GM23338 (cell line): Measurements from ENCODE around the gene FTMT. TPM values are rescaled to one million over a fixed set of nuclear protein-coding genes. Genes with fewer than 3 reads are reported as not detected.
A peak's percentile ranks its signal among the peaks of the same experiment; 100 is the strongest.

Source experiments
- ATAC-seq: fragments of 200-7000 bp; cut with Tn5 transposase; 3 replicates; pipeline ENCODE4 v1.9.1; 2020
- DNase-seq: peaks from one replicate; pipeline ENCODE4 v3.0.0-alpha.2; 2015; ENCODE audit warnings: low spot score
- H2AFZ ChIP-seq: fragments of 200-600 bp; sonication (generic); 2 replicates; pipeline ENCODE4 v1.8.0; 2016; ENCODE audit warnings: antibody characterized with exemption, mild to moderate bottlenecking, moderate library complexity
- H3F3A ChIP-seq: fragments of 200-600 bp; sonication (generic); replicated peaks from 2 replicates; pipeline ENCODE4 v1.8.0; 2017; ENCODE audit warnings: antibody characterized with exemption, mixed run types, low read depth
- H3K27ac ChIP-seq: fragments of 200-600 bp; sonication (generic); 2 replicates; pipeline ENCODE4 v1.6.1; 2016; ENCODE audit warnings: low read depth
- H3K27me3 ChIP-seq: fragments of 200-600 bp; sonication (generic); 2 replicates; pipeline ENCODE4 v1.8.0; 2016; ENCODE audit warnings: mild to moderate bottlenecking, mixed run types, moderate library complexity; ENCODE audit not compliant: insufficient read depth
- H3K36me3 ChIP-seq: fragments of 200-600 bp; sonication (generic); 2 replicates; pipeline ENCODE4 v1.8.0; 2016; ENCODE audit warnings: mild to moderate bottlenecking; ENCODE audit not compliant: insufficient read depth
- H3K4me1 ChIP-seq: fragments of 200-600 bp; sonication (generic); 2 replicates; pipeline ENCODE4 v1.8.0; 2016; ENCODE audit warnings: mild to moderate bottlenecking, moderate library complexity; ENCODE audit not compliant: insufficient read depth
- H3K4me2 ChIP-seq: fragments of 200-600 bp; sonication (generic); 2 replicates; pipeline ENCODE4 v1.7.1; 2017; ENCODE audit warnings: mixed run types
- H3K4me3 ChIP-seq: fragments of 200-600 bp; sonication (generic); 2 replicates; pipeline ENCODE4 v1.6.1; 2016; ENCODE audit warnings: mixed run types
- H3K79me2 ChIP-seq: fragments of 200-600 bp; sonication (generic); replicated peaks from 2 replicates; pipeline ENCODE4 v1.8.0; 2017; ENCODE audit warnings: mild to moderate bottlenecking; ENCODE audit not compliant: insufficient read depth
- H3K9me2 ChIP-seq: fragments of 200-600 bp; sonication (generic); 2 replicates; pipeline ENCODE4 v1.8.0; 2017; ENCODE audit not compliant: insufficient read depth
- H4K20me1 ChIP-seq: fragments of 200-600 bp; sonication (generic); replicated peaks from 2 replicates; pipeline ENCODE4 v1.8.0; 2017; ENCODE audit warnings: mild to moderate bottlenecking; ENCODE audit not compliant: insufficient read depth
- H3K27ac Mint-ChIP-seq: 2 replicates; pipeline ENCODE4 v1.8.0; 2020; ENCODE audit warnings: inconsistent platforms, mild to moderate bottlenecking, moderate library complexity, mixed read lengths
- H3K27me3 Mint-ChIP-seq: 3 replicates; pipeline ENCODE4 v1.8.0; 2022; ENCODE audit warnings: low read depth, mild to moderate bottlenecking, moderate library complexity, mixed read lengths, inconsistent platforms; ENCODE audit not compliant: insufficient read depth, poor library complexity
- H3K36me3 Mint-ChIP-seq: 3 replicates; pipeline ENCODE4 v1.8.0; 2021; ENCODE audit warnings: low read depth, mild to moderate bottlenecking, inconsistent platforms, moderate library complexity, mixed read lengths
- H3K4me1 Mint-ChIP-seq: 3 replicates; pipeline ENCODE4 v1.8.0; 2020; ENCODE audit warnings: mild to moderate bottlenecking, inconsistent platforms, mixed read lengths
- H3K4me3 Mint-ChIP-seq: 3 replicates; pipeline ENCODE4 v1.8.0; 2021; ENCODE audit warnings: moderate library complexity, mild to moderate bottlenecking, inconsistent platforms, mixed read lengths
- H3K9me3 Mint-ChIP-seq: 3 replicates; pipeline ENCODE4 v1.8.0; 2020; ENCODE audit warnings: moderate library complexity, mild to moderate bottlenecking, inconsistent platforms, mixed read lengths
- CREB1 ChIP-seq: fragments of 250-450 bp; sonication (Bioruptor Pico); IDR thresholded peaks from 2 replicates; pipeline ENCODE4 v1.5.0; 2020; ENCODE audit warnings: low read depth, mild to moderate bottlenecking, moderate library complexity
- ETS1 ChIP-seq: IDR thresholded peaks from 2 replicates; pipeline ENCODE4 v1.6.1; 2016; ENCODE audit warnings: antibody characterized with exemption
- EZH2 ChIP-seq: fragments of 200-600 bp; sonication (generic); IDR thresholded peaks from one replicate; pipeline ENCODE4 v1.8.0; 2017; ENCODE audit warnings: antibody characterized with exemption, mild to moderate bottlenecking, low read depth; ENCODE audit not compliant: unreplicated experiment
- EZH2phosphoT487 ChIP-seq: fragments of 200-600 bp; sonication (generic); IDR thresholded peaks from one replicate; pipeline ENCODE4 v1.8.1; 2018; ENCODE audit warnings: antibody characterized with exemption; ENCODE audit not compliant: unreplicated experiment
- NANOG ChIP-seq: IDR thresholded peaks from 2 replicates; pipeline ENCODE4 v1.6.1; 2016; ENCODE audit warnings: antibody characterized with exemption, borderline replicate concordance
- STAT1 ChIP-seq: IDR thresholded peaks from one replicate; pipeline ENCODE4 v1.6.1; 2016; ENCODE audit warnings: antibody characterized with exemption; ENCODE audit not compliant: unreplicated experiment
- ZNF114 ChIP-seq: fragments of 250-450 bp; sonication (Bioruptor Pico); IDR thresholded peaks from 2 replicates; pipeline ENCODE4 v1.5.0; 2020; ENCODE audit warnings: mild to moderate bottlenecking, moderate library complexity
- ZNF331 ChIP-seq: fragments of 250-450 bp; sonication (Bioruptor Pico); IDR thresholded peaks from 2 replicates; pipeline ENCODE4 v1.5.0; 2020; ENCODE audit warnings: low read depth, mild to moderate bottlenecking, moderate library complexity
- ZNF462 ChIP-seq: fragments of 250-450 bp; sonication (Bioruptor Pico); IDR thresholded peaks from 2 replicates; pipeline ENCODE4 v1.5.0; 2020; ENCODE audit warnings: mild to moderate bottlenecking, moderate library complexity
- polyA plus RNA-seq: library from polyadenylated mRNA; unstranded; fragments of >200 nt; fragmentation: Nextera tagmentation; extraction: Ambion mirVana; gene quantifications from 2 replicates; pipeline ENCODE4 v1.2.1, GENCODE V29; 2016
- total RNA-seq: library from RNA; depleted of rRNA; stranded (reverse); fragments of >200 nt; shearing (Covaris generic); gene quantifications from 2 replicates; pipeline ENCODE4 v1.2.3, GENCODE V29; 2014
- TF ChIP-seq, protein P1 (sequence below), 2 experiments: fragments of 200-600 bp in 1 of 2; sonication (generic) in 1 of 2; conservative IDR thresholded peaks; 2 replicates each; pipeline versions ENCODE4 v1.5.1 to v1.6.1; 2016 to 2017; ENCODE audit warnings: antibody characterized with exemption in 2 of 2, low read depth in 2 of 2, mild to moderate bottlenecking in 2 of 2, moderate library complexity in 1 of 2
- TF ChIP-seq, protein P2 (sequence below): IDR thresholded peaks from one replicate; pipeline ENCODE4 v1.6.1; 2018; ENCODE audit warnings: antibody characterized with exemption; ENCODE audit not compliant: unreplicated experiment

Gene FTMT
- total and polyA plus RNA-seq, 2 experiments from 2014 or later = not detected

DNA sequence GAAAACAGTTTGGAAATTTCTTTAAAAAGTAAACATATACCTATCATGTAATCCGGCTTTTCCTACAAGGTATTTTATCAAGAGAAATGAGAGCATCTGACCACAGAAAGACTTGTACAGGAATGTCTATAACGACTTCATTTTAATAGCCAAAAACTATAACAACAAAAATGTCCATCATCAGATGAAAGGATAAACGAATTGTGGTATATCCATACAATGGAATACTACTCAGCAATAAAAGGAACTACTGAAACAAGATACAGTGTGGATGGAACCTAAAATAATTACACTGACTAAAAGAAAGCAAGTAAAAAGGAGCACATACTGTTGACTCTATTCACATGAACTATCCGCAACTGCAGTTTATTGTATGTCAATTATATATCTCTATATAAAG is 1.4 kb upstream of the FTMT start (continued):
- no peak for TF ChIP-seq ZNF462 (CRISPR knock-in tag)
- no peak for TF ChIP-seq EZH2phosphoT487
- no peak for TF ChIP-seq ZNF331 (CRISPR knock-in tag)
- TF ChIP-seq ETS1 = no peak
- TF ChIP-seq ZNF114 = no peak
- no peak for TF ChIP-seq STAT1

DNA sequence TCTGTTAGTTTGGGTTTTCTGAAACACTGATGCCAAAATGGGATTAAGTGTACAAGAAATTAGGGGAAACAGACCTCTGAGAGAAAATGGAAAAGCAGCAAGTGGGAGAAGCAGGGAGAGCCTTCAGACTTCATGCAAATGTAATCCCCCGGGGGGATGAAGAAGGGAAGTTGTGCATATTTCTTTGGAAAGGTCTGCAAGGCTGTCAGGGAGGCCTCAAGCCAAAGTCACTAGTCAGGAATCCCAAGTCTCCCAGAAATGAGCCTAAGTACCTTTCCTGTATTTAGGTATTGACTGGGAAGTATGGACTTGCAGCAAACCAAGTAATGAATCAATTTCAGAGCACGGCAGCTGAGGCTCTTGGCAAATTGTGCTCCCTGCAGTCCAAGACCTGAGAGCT is 2.2 kb downstream of the FTMT start:
- Histone ChIP-seq H3K27me3 (no peaks in the 10 kb centered on the region), H4K20me1 (no peaks in the 10 kb centered on the region), H3F3A (no peaks in the 10 kb centered on the region), H3K4me3 (no peak overlapping the region), H3K36me3 (no peaks in the 10 kb centered on the region), H3K9me2 (no peaks in the 10 kb centered on the region), H3K4me2 (no peak overlapping the region), H2AFZ (peak overlapping the region; percentile 82), H3K4me1 (peaks cover 9% of the 10 kb centered on the region), H3K79me2 (no peaks in the 10 kb centered on the region), H3K27ac (no peak overlapping the region)
- DNase-seq = peak; percentile 23
- H3K36me3 Mint-ChIP-seq = no peaks in the 10 kb centered on the region
- H3K4me1 Mint-ChIP-seq = peaks cover 8% of the 10 kb centered on the region
- H3K9me3 Mint-ChIP-seq = peaks cover 10% of the 10 kb centered on the region
- H3K4me3 Mint-ChIP-seq = no peak overlapping the region
- no peak overlapping the region for H3K27ac Mint-ChIP-seq
- H3K27me3 Mint-ChIP-seq = peaks cover 2% of the 10 kb centered on the region
- no peak; the same call in 2 of the 3 replicates for ATAC-seq
- TF ChIP-seq ETS1 (no peak), NANOG (no peak), CREB1 (CRISPR knock-in tag) (no peak), ZNF114 (no peak), EZH2 (no peak)
- TF ChIP-seq, protein P1, sequence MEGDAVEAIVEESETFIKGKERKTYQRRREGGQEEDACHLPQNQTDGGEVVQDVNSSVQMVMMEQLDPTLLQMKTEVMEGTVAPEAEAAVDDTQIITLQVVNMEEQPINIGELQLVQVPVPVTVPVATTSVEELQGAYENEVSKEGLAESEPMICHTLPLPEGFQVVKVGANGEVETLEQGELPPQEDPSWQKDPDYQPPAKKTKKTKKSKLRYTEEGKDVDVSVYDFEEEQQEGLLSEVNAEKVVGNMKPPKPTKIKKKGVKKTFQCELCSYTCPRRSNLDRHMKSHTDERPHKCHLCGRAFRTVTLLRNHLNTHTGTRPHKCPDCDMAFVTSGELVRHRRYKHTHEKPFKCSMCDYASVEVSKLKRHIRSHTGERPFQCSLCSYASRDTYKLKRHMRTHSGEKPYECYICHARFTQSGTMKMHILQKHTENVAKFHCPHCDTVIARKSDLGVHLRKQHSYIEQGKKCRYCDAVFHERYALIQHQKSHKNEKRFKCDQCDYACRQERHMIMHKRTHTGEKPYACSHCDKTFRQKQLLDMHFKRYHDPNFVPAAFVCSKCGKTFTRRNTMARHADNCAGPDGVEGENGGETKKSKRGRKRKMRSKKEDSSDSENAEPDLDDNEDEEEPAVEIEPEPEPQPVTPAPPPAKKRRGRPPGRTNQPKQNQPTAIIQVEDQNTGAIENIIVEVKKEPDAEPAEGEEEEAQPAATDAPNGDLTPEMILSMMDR (conservative IDR thresholded peaks at IDR 0.05; ENCODE audit: low read depth in 2 of 2) = no peak
- TF ChIP-seq, protein P2, sequence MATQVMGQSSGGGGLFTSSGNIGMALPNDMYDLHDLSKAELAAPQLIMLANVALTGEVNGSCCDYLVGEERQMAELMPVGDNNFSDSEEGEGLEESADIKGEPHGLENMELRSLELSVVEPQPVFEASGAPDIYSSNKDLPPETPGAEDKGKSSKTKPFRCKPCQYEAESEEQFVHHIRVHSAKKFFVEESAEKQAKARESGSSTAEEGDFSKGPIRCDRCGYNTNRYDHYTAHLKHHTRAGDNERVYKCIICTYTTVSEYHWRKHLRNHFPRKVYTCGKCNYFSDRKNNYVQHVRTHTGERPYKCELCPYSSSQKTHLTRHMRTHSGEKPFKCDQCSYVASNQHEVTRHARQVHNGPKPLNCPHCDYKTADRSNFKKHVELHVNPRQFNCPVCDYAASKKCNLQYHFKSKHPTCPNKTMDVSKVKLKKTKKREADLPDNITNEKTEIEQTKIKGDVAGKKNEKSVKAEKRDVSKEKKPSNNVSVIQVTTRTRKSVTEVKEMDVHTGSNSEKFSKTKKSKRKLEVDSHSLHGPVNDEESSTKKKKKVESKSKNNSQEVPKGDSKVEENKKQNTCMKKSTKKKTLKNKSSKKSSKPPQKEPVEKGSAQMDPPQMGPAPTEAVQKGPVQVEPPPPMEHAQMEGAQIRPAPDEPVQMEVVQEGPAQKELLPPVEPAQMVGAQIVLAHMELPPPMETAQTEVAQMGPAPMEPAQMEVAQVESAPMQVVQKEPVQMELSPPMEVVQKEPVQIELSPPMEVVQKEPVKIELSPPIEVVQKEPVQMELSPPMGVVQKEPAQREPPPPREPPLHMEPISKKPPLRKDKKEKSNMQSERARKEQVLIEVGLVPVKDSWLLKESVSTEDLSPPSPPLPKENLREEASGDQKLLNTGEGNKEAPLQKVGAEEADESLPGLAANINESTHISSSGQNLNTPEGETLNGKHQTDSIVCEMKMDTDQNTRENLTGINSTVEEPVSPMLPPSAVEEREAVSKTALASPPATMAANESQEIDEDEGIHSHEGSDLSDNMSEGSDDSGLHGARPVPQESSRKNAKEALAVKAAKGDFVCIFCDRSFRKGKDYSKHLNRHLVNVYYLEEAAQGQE = no peak
